UCSD-AML1 (cell line): ENCODE results near the gene TMC6.
"Not testable (repeated sequence)": the region's sequence is repeated elsewhere in the genome, so short reads cannot be mapped to it uniquely, and the experiment has no call there.

ENCODE experiments used
- DNase-seq: peaks from one replicate; lab custom pipeline; 2025; ENCODE audit not compliant: unreplicated experiment; lab: John Stamatoyannopoulos, UW

TMC6 gene

DNA sequence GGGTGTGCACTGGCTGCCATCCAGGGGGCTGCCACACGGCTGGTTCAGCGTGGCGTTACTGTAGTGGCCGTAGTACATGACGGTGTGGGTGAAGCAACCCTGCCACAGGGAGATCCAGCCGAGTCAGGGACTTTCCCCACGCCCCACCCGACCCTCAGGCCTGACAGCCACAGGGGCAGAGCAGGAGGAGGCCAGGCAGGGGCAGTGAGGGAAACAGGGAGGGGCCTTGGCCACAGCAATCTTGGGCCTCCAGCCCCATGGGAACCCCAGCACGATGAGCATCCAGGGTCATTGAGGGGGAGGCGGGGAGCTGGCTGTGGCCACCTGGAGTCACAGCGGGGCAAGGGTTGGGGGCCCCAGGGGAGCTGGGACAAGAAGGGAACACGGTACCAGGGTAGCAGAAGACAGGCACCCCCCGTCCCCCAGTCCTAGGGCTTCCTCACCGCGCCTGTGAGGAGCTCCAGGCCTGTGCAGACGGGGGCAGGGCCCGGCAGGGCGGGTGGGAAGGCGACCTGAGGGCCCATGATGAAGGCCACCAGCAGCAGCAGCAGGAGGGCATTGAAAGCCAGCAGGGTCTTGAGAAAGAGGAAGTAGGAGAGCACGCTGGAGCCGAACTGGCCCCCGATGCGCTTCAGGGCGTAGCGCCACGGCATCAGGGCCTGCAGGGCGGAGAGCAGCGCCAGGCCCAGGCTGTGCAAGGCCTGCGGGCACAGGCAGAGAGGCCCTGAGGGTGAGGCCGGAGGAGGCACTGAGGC, 4.3 kb downstream of the TMC6 start:
- peak; percentile 34 for DNase-seq

GRCh38 chr17:78123258-78123929, 5.2 kb downstream of the TMC6 start:
- DNase-seq = no peak

GRCh38 chr17:78122931-78123249, 5.7 kb downstream of the TMC6 start:
- DNase-seq = no peak

DNA sequence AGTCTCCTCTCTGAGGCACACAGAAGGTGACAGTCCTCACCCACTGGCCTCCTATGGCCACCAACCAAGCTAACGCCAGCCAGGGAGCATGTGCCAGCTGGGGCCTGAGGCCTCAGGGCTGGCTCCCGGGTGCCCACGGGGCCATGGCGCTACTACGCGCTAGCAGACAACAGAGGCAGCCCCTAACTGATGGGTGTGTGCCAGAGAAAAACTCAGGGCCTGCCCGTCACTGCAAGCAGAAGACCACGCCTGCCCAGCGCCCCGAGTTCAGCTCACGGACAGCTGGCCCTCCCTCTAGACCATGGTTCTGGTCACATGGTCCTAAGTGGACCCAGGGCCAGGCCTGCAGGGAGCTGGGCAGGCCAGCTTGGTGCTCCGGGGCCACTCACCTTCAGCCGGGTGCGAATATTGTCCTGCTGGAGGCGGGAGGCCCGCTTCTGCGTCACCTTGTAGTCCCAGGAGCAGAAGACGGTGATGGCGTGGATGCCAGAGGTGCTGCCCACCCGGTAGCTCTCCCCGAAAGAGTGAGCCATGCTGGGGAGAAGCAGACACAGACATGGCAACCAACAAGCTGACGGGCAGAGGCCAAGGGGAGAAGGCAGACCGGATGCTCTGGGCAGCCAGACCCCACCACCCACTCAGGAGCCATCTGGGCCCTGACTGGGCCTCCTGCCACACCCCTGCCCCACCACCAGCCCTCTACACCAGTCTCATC, 6.2 kb downstream of the TMC6 start:
- no peak for DNase-seq

GRCh38 chr17:78121801-78122215, 6.7 kb downstream of the TMC6 start:
- no peak for DNase-seq

DNA sequence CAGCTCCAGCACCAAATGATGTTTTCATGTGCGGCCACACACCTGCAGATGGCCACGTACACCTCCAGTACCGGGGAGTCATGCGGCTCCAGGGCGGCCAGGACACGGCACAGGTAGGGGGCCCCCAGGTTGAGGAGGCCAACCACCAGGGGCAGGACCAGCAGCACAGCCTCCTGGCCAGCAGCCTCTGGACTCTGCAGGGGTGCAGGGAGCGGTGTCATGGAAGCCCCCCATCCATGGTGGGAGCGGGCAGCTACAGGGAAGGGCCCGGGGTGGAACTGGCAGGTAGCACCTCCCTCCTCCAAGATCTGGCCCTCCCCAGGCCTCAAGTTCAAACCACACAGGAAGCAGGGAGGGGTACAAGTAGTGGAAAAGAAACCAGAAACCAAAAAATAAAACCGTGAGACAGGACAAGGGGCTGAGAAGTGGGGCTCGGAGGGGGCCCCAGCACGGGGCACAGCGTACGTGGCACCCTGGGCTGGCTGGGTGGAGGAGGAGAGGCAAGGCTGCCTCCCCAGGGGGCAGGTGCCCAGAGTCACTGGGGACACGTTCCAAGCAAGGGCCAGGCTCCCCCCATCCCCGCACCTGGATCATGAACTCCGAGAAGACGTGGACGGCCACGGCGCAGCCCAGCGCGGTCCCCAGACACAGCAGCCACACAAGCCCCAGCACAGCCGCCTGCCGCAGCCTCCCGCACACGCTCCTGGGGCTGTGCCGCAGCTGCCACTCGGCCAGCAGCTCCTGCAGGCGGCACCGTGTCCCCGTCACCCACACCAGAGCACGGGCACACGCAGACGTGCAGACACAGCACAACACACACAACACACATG, 7.4 kb downstream of the TMC6 start:
- DNase-seq = no peak

GRCh38 chr17:78120537-78120936, 8.0 kb downstream of the TMC6 start:
- no peak for DNase-seq

- DNase-seq = no peak
Observed at GRCh38 chr17:78118801-78119241, 9.7 kb downstream of the TMC6 start.

DNA sequence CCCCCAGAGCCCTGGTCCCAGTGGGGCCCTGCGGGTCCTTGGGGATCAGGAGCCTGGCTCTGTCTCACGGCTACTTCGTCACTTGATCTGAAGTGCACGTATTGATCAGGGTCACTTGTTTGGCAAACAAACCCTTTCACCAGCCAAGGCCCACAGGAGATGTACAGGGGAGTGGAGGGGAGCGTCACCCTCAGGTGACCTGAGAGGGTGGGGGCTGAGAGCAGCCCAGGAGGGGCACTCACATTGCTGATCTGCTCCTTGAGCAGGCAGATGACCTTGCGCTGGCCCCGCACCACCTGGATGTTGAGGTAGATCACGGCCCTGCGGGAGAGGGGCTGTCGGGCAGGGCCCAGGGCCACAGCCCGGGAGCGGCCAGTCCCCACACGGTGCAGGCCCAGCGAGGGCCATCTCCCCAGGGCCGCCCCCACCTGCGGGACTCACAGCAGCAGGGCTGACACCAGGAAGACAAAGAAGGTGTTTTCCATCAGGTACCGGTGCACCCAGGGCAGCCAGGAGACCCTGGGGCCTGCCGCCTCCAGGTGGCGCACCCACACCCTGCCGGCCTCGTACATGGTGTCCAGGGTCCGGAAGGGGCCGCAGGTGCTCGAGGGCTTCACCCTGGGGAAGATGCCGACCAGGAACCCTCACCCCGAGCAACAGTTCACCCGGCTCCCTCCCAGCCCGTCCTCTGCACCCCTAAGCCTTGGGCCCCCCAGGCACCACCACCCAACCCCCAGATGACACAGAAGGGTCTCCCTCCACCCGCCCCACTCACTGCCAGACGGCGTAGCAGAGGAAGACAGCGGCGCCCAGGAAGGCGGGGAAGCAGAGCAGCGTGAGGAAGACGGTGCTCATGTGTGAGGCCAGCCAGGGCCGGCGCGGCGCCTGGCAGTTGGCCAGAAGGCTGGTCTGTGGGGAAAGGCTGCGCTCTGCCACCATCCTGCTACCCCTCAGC, 11.3 kb downstream of the TMC6 start:
- DNase-seq = no peak

- no peak for DNase-seq
Observed at GRCh38 chr17:78116411-78116810, 12.1 kb downstream of the TMC6 start.

DNA sequence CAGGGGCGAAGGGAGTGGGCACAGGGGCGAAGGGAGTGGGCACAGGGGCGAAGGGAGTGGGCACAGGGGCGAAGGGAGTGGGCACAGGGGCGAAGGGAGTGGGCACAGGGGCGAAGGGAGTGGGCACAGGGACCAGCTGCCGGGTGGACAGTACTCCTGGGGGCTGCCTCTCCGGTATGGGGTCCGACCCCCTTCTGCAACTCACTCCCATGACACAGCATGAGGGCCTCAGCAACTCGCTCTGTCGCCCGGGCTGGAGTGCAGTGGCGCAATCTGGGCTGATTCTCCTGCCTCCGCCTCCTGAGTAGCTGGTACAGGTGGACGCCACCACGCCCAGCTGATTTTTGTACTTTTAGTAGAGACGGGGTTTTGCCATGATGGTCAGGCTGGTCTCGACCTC, 12.8 kb downstream of the TMC6 start:
- not testable (repeated sequence) for DNase-seq

- no peak for DNase-seq
Observed at GRCh38 chr17:78114831-78115723, 13.5 kb downstream of the TMC6 start.

GRCh38 chr17:78113804-78114785, 14.5 kb downstream of the TMC6 start:
- no peak for DNase-seq

GRCh38 chr17:78112518-78113471, 15.8 kb downstream of the TMC6 start:
- peak; percentile 78 for DNase-seq

GRCh38 chr17:78111727-78112517, 16.6 kb downstream of the TMC6 start:
- no peak for DNase-seq
